ENCODE data around the gene MEIS2. TPM values are rescaled to one million over a fixed set of nuclear protein-coding genes. Genes with fewer than 3 reads are reported as not detected.

The MEIS2 gene
- 10 to 100 TPM in 5 of 6 donors, 1 to 10 TPM in 1; 9.1 to 24.1 (median 14.8) TPM for total RNA-seq
- polyA plus RNA-seq = 10 to 100 TPM; 10.7 to 30.5 TPM

DNA sequence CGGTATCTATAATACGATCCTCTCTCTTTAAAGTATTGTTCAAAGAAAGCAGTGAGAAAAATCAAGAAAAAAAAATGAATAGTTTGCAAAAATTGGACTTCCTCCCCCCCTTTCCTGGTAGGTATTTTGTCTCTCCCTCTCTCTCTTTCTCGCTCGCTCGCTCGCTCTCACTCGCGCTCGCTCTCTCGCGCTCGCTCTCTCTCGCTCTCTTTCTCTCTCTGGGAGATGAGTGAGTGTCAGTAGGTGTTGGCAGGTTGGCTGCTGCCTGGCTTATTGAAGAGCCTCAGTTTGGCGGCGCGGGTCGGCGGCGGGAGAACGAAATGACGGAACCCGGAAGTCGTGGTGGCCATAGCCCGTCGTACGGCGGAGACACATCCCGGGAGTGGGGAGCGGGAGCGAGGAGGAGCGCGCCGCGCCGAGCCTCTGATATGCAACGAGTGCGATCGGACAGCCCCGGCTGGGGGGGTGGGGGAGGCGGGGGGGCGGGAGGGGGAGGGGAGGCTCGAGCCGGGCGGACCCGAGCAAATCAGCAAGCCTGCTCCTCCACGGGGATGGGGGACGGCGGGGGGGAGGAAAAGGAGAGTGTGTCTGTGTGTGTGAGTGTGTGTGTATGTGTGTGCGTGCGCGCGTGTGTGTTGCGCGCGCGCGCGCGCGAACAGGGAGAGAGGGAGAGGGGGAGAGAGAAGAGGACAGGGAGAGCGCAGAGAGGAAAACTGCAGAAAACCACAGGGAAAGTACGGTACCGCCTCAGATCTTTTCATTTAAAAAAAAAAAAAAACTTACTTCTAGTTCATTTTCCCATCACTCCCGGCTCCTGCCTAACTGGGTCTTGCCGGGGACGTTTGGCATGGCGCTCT is at the start of gene MEIS2:
Gene MEIS2, minus strand, starts transcription at position 441 of the 857 bp plus-strand sequence. CDS start 1,083 bp downstream, outside the sequence.
- no peaks in the 10 kb centered on the region for H3K27me3 ChIP-seq
- no peaks in the 10 kb centered on the region for H3K4me1 ChIP-seq
- no peaks in the 10 kb centered on the region for H3K9me3 ChIP-seq
- no peaks in the 10 kb centered on the region for H3K36me3 ChIP-seq
- 0% methylated on average over 48 to 65 of the region's 67 CpGs for WGBS, 2 donors
- FAIRE-seq = no peak
- H3K4me3 ChIP-seq = peak within 1 kb of the TSS; percentile 45 to 71 (median 68)
- ATAC-seq = peak; percentile 69 to 75 (median 72)
- peak; percentile 89 to 96 (median 90) for DNase-seq
- peak within 1 kb of the TSS; percentile 80 to 98 (median 88) for H3K27ac ChIP-seq
- no peak for TF ChIP-seq CTCF (IDR thresholded peaks at IDR 0.05)
- intact Hi-C loops (cut with DNase I) = loop anchor here in 1 of 3 donors (10.0 kb wide), 1 partner anchor 216 kb away; no protein-coding TSS in a partner anchor

DNA sequence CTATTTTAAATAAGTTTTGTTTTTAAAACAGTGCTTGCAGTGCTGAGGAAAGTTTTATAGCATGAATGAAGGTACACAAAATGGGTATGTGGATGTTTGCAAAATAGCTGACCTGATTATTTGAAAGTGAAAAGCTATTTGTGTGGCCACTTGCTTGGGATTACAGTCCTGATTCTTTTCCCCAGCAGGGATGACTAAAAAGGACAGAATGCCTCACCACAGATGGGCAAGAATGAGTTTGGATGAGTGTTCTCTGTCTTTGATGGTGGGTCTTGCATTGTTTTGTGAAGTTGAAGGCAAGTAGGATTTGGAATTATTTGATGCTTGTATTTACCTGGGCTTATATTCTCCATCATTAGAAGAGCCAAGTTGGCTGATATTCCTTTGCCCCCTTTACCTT is 48.8 kb upstream of the MEIS2 start:
- Histone ChIP-seq H3K4me1 (no peaks in the 10 kb centered on the region), H3K27ac (no peak overlapping the region), H3K27me3 (no peaks in the 10 kb centered on the region), H3K9me3 (no peaks in the 10 kb centered on the region), H3K4me3 (no peak overlapping the region), H3K36me3 (no peaks in the 10 kb centered on the region)
- TF ChIP-seq CTCF (IDR thresholded peaks at IDR 0.05) = no peak
- no peak for ATAC-seq
- intact Hi-C loops (cut with DNase I) = loop anchor here in 1 of 3 donors (10.0 kb wide), 1 partner anchor 56 kb away; no protein-coding TSS in a partner anchor
- FAIRE-seq = no peak
- no peak for DNase-seq

DNA sequence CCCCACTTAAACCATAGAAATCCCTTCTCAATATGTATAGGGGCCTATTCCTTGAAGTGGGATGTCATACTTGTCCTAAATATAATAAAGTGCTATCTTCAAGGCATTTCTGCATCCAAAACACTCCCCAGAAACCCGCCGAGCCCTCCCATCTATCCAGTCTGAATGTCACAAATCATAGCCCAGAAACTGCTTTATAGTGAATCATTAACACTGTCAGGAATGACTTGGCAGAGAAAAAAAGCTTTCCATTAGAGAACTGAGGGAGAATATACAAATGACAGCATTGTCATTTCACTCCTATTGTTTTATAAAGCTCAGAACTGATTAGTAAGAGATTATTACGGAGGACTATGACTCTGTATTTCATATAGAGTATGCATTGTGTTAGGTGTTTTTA is 48.4 kb upstream of the MEIS2 start:
- Histone ChIP-seq H3K27me3 (no peaks in the 10 kb centered on the region), H3K27ac (no peak overlapping the region), H3K9me3 (no peaks in the 10 kb centered on the region), H3K36me3 (no peaks in the 10 kb centered on the region), H3K4me1 (no peaks in the 10 kb centered on the region), H3K4me3 (no peak overlapping the region)
- no peak for TF ChIP-seq CTCF (IDR thresholded peaks at IDR 0.05)
- ATAC-seq (peak in 2 of 4 donors; percentile 49 to 57), FAIRE-seq (no peak), DNase-seq (no peak)
- intact Hi-C loops (cut with DNase I) = loop anchor here in 1 of 3 donors (10.0 kb wide), 1 partner anchor 56 kb away; no protein-coding TSS in a partner anchor
- WGBS, 2 donors = 22 to 33% methylated on average over 3 of the region's 3 CpGs

GRCh38 chr15:37143351-37143750 is 43.0 kb upstream of the MEIS2 start:
- Histone ChIP-seq H3K27me3 (no peaks in the 10 kb centered on the region), H3K9me3 (no peaks in the 10 kb centered on the region), H3K4me3 (no peak overlapping the region), H3K27ac (no peak overlapping the region), H3K36me3 (no peaks in the 10 kb centered on the region), H3K4me1 (no peaks in the 10 kb centered on the region)
- no peak for DNase-seq
- no peak for FAIRE-seq
- no peak for ATAC-seq
- no peak for TF ChIP-seq CTCF (IDR thresholded peaks at IDR 0.05)
- intact Hi-C loops (cut with DNase I) = loop anchor here in 1 of 3 donors (10.0 kb wide), 1 partner anchor 61 kb away; no protein-coding TSS in a partner anchor

DNA sequence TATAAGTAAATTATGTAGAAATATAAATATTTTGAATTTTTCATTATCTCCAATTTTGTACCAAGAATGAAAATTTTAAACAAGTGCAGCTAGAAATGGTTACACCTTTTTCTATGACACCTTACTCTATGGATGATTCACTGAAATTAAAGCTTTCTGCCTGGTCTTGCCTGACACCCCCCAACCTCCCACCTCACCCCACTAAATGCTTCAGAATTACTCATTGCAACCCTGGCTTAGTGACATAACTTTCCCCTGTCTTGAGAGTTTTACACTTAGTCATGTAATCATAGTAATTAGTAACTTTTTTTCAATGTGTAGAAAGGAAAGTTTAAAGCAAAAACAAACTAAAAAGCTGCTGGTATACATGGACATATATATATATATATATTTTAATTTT is 42.0 kb upstream of the MEIS2 start:
- ATAC-seq = no peak
- intact Hi-C loops (cut with DNase I) = loop anchor here in 1 of 3 donors (10.0 kb wide), 1 partner anchor 62 kb away; no protein-coding TSS in a partner anchor

More for the DNA sequence above, 42.0 kb upstream of the MEIS2 start:
- H3K36me3 ChIP-seq = no peaks in the 10 kb centered on the region
- H3K4me3 ChIP-seq = no peak overlapping the region
- no peak for TF ChIP-seq CTCF (IDR thresholded peaks at IDR 0.05)
- DNase-seq (no peak), FAIRE-seq (no peak)
- H3K4me1 ChIP-seq = no peaks in the 10 kb centered on the region
- H3K27ac ChIP-seq = no peak overlapping the region
- H3K9me3 ChIP-seq = no peaks in the 10 kb centered on the region
- no peaks in the 10 kb centered on the region for H3K27me3 ChIP-seq

All from pancreas (tissue), 10 donors.